ENCODE data around the gene AKAP6. TPM values are rescaled to one million over a fixed set of nuclear protein-coding genes. Genes with fewer than 3 reads are reported as not detected.
"Not testable (repeated sequence)": the region's sequence is repeated elsewhere in the genome, so short reads cannot be mapped to it uniquely, and the experiment has no call there.

The AKAP6 gene
- total and polyA plus RNA-seq, 10 of the 15 experiments (the other 5 are each of a cell fraction or from before 2014, with no cell fraction given), result 0.35 to 5.9 (median 2.2) TPM

- TF ChIP-seq IRF3 (IDR thresholded peaks at IDR 0.05) (no peak), NFXL1 (IDR thresholded peaks at IDR 0.05; ENCODE audit: borderline replicate concordance) (no peak)
These were observed 41.6 kb downstream of the AKAP6 start (continued) for GRCh38 chr14:32370714-32371113.

- no peak overlapping the region for H3K4me2 ChIP-seq (ENCODE audit: control insufficient read depth, insufficient read depth)
- no peaks in the 10 kb centered on the region for H3K4me1 ChIP-seq (ENCODE audit: control insufficient read depth, insufficient read depth, low read length)
- H2AFZ ChIP-seq (ENCODE audit: control insufficient read depth, low read depth, low read length), result no peak overlapping the region
- POLR2A ChIA-PET, result no interaction called here
- intact Hi-C loops (cut with micrococcal nuclease; ENCODE audit: unreplicated experiment), result loop anchor here (5.0 kb wide), 1 partner anchor 115 kb away; no protein-coding TSS in a partner anchor
- H3K79me2 ChIP-seq (ENCODE audit: control insufficient read depth, insufficient read depth, low read length), result no peaks in the 10 kb centered on the region
- peak; percentile 47; the same call in 2 of the 3 replicates for ATAC-seq
- TF ChIP-seq ELK1 (IDR thresholded peaks at IDR 0.05; ENCODE audit: low read depth, low read length), result no peak
- TF ChIP-seq NKRF (conservative IDR thresholded peaks at IDR 0.05), result no peak
- TF ChIP-seq PML (IDR thresholded peaks at IDR 0.05; ENCODE audit: low read length), result no peak
- TF ChIP-seq CREM (IDR thresholded peaks at IDR 0.05; ENCODE audit: low read depth), result no peak
- no peak for TF ChIP-seq IRF5 (IDR thresholded peaks at IDR 0.05; ENCODE audit: borderline replicate concordance)
- no peak overlapping the region for H3K9ac ChIP-seq (ENCODE audit: control insufficient read depth, insufficient read depth, low read length)
- H3K27ac ChIP-seq (ENCODE audit: control insufficient read depth, insufficient read depth), result no peak overlapping the region
- no peak for FAIRE-seq
- in situ Hi-C loops (cut with MboI), result no loop called here
- BruUV-seq (replicated peaks), result no TSS peak
- H3K27me3 ChIP-seq (replicated peaks in 1 of 2; ENCODE audit: control insufficient read depth in 2 of 2, insufficient read depth in 2 of 2, low read length in 1 of 2), result no peaks in the 10 kb centered on the region
- H3K9me3 ChIP-seq (replicated peaks; ENCODE audit: control insufficient read depth, insufficient read depth, low read length), result no peaks in the 10 kb centered on the region; the same call in 2 of the 3 replicates
- SMC1A ChIA-PET (ENCODE audit: uncharacterized antibody, unreplicated experiment), result interaction anchor here (1.4 to 2.4 kb wide), 4 partner anchors 9 to 117 kb away, joined by 3 to 7 read pairs (median 6); no protein-coding TSS in a partner anchor
- H3K36me3 ChIP-seq (ENCODE audit: control insufficient read depth in 2 of 2, insufficient read depth in 2 of 2, low read length in 1 of 2), result no peaks in the 10 kb centered on the region
- H4K20me1 ChIP-seq (ENCODE audit: control insufficient read depth, insufficient read depth), result no peaks in the 10 kb centered on the region
- RAD21 ChIA-PET (ENCODE audit: unreplicated experiment), result interaction anchor here (1.0 kb wide), 1 partner anchor 23 kb away, joined by 3 read pairs; no protein-coding TSS in a partner anchor
- DNase-seq (ENCODE audit: low read depth, low spot score), result no peak
- H3K4me3 ChIP-seq, result no peak overlapping the region
- CTCF ChIA-PET, result interaction anchor here (1.0 to 1.6 kb wide), 2 partner anchors 11 to 118 kb away, joined by 4 to 5 read pairs; no protein-coding TSS in a partner anchor
- WGBS (ENCODE audit: insufficient coverage, insufficient replicate concordance, low lambda C conversion rate, missing lambda C conversion rate), result 0% methylated on average over 2 of the region's 2 CpGs
These were observed 43.1 kb downstream of the AKAP6 start for GRCh38 chr14:32372154-32372553.

- FAIRE-seq; H3K9me3 ChIP-seq (replicated peaks; ENCODE audit: control insufficient read depth, insufficient read depth, low read length); in situ Hi-C loops (cut with MboI); H2AFZ ChIP-seq (ENCODE audit: control insufficient read depth, low read depth, low read length); H4K20me1 ChIP-seq (ENCODE audit: control insufficient read depth, insufficient read depth); H3K9ac ChIP-seq (ENCODE audit: control insufficient read depth, insufficient read depth, low read length); CTCF ChIA-PET; H3K79me2 ChIP-seq (ENCODE audit: control insufficient read depth, insufficient read depth, low read length); H3K36me3 ChIP-seq (ENCODE audit: control insufficient read depth in 2 of 2, insufficient read depth in 2 of 2, low read length in 1 of 2); ATAC-seq; H3K4me3 ChIP-seq; BruUV-seq (replicated peaks); H3K4me1 ChIP-seq (ENCODE audit: control insufficient read depth, insufficient read depth, low read length); H3K27me3 ChIP-seq (replicated peaks in 1 of 2; ENCODE audit: control insufficient read depth in 2 of 2, insufficient read depth in 2 of 2, low read length in 1 of 2); H3K27ac ChIP-seq (ENCODE audit: control insufficient read depth, insufficient read depth); DNase-seq (ENCODE audit: low read depth, low spot score); H3K4me2 ChIP-seq (ENCODE audit: control insufficient read depth, insufficient read depth): not testable (repeated sequence)
- ChIA-PET POLR2A (interaction anchor here (0.6 kb wide), 1 partner anchor 801 kb away, joined by 6 read pairs; no protein-coding TSS in a partner anchor), RAD21 (ENCODE audit: unreplicated experiment) (interaction anchor here (1.1 to 1.3 kb wide), 2 partner anchors 11 to 114 kb away, joined by 3 read pairs; no protein-coding TSS in a partner anchor), SMC1A (ENCODE audit: uncharacterized antibody, unreplicated experiment) (interaction anchor here (1.4 to 2.4 kb wide), 2 partner anchors 9 to 26 kb away, joined by 3 to 7 read pairs; no protein-coding TSS in a partner anchor)
- intact Hi-C loops (cut with micrococcal nuclease; ENCODE audit: unreplicated experiment), result loop anchor here (5.0 kb wide), 1 partner anchor 116 kb away; no protein-coding TSS in a partner anchor
- WGBS (ENCODE audit: insufficient coverage, insufficient replicate concordance, low lambda C conversion rate, missing lambda C conversion rate), result 11% methylated on average over 3 of the region's 3 CpGs
These were observed 44.1 kb downstream of the AKAP6 start for GRCh38 chr14:32373174-32373573.
